ENCODE measurements around the gene PHACTR1. TPM values are rescaled to one million over a fixed set of nuclear protein-coding genes. Genes with fewer than 3 reads are reported as not detected.
A peak's percentile ranks its signal among the peaks of the same experiment; 100 is the strongest.

PHACTR1 gene
- total and polyA plus RNA-seq, 3 experiments from 2014 or later, result 0.04 to 0.38 (median 0.04) TPM

DNA sequence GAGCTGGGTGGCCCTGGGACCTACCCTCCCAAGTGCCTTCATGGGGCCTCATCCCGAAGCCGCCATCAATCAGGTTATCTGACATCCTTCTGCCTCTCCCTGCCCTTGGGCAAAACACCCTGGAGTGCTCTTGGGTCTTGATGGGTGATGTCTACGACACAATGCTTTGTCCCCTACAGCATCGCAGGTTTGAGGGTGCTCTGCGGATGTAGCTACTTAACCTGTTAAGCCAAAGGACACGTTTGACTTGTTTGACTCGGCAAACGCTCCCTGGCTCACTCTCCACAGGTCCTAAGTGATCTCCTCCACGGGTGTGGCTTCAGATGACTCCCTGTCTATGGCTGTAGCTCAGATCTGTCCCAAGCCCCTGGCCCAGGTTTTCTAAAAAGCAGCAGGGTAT, 576.2 kb downstream of the PHACTR1 start:
- no peak overlapping the region for H3K27ac ChIP-seq (ENCODE audit: low read depth, low read length)
- Mint-ChIP-seq H3K4me3 (no peak overlapping the region), H3K4me1 (peaks cover 0 to 5% (median 0%) of the 10 kb centered on the region in 3 donors), H3K36me3 (peaks cover 27 to 76% (median 30%) of the 10 kb centered on the region in 3 donors), H3K27ac (peak overlapping the region in 1 of 8 donors; percentile 44), H3K27me3 (no peaks in the 10 kb centered on the region), H3K9me3 (peaks cover 0 to 1% (median 0%) of the 10 kb centered on the region in 5 donors)
- no peaks in the 10 kb centered on the region for H3K9me3 ChIP-seq (ENCODE audit: low read length)
- no peaks in the 10 kb centered on the region for H3K27me3 ChIP-seq (ENCODE audit: insufficient read depth, low read length, poor library complexity, severe bottlenecking)
- peaks cover 11% of the 10 kb centered on the region for H3K36me3 ChIP-seq (ENCODE audit: insufficient read depth, low read length)
- POLR2A ChIA-PET, result no interaction called here
- CTCF ChIA-PET, result no interaction called here
- DNase-seq, result no peak
- no peak overlapping the region for H3K4me3 ChIP-seq (ENCODE audit: low read length)
- no peaks in the 10 kb centered on the region for H3K4me1 ChIP-seq (ENCODE audit: insufficient read depth, low read length)

GRCh38 chr6:13294499-13295069, 578.0 kb downstream of the PHACTR1 start:
- Mint-ChIP-seq H3K4me1 (peaks cover 0 to 5% (median 0%) of the 10 kb centered on the region in 3 donors), H3K9me3 (no peaks in the 10 kb centered on the region), H3K27ac (no peak overlapping the region), H3K36me3 (peaks cover 32 to 81% (median 41%) of the 10 kb centered on the region in 3 donors), H3K4me3 (no peak overlapping the region), H3K27me3 (no peaks in the 10 kb centered on the region)
- H3K27ac ChIP-seq (ENCODE audit: low read depth, low read length), result no peak overlapping the region
- CTCF ChIA-PET, result no interaction called here
- H3K36me3 ChIP-seq (ENCODE audit: insufficient read depth, low read length), result peaks cover 16% of the 10 kb centered on the region
- POLR2A ChIA-PET, result no interaction called here
- no peaks in the 10 kb centered on the region for H3K9me3 ChIP-seq (ENCODE audit: low read length)
- H3K4me3 ChIP-seq (ENCODE audit: low read length), result no peak overlapping the region
- no peak for DNase-seq
- no peaks in the 10 kb centered on the region for H3K27me3 ChIP-seq (ENCODE audit: insufficient read depth, low read length, poor library complexity, severe bottlenecking)
- H3K4me1 ChIP-seq (ENCODE audit: insufficient read depth, low read length), result no peaks in the 10 kb centered on the region

- Histone ChIP-seq H3K36me3 (ENCODE audit: insufficient read depth, low read length) (peaks cover 16% of the 10 kb centered on the region), H3K9me3 (ENCODE audit: low read length) (no peaks in the 10 kb centered on the region), H3K4me1 (ENCODE audit: insufficient read depth, low read length) (no peaks in the 10 kb centered on the region), H3K27me3 (ENCODE audit: insufficient read depth, low read length, poor library complexity, severe bottlenecking) (no peaks in the 10 kb centered on the region), H3K27ac (ENCODE audit: low read depth, low read length) (no peak overlapping the region), H3K4me3 (ENCODE audit: low read length) (no peak overlapping the region)
- H3K9me3 Mint-ChIP-seq, result no peaks in the 10 kb centered on the region
- POLR2A ChIA-PET, result no interaction called here
- no peak for DNase-seq
- CTCF ChIA-PET, result no interaction called here
- no peak overlapping the region for H3K27ac Mint-ChIP-seq
- H3K27me3 Mint-ChIP-seq, result no peaks in the 10 kb centered on the region
- H3K36me3 Mint-ChIP-seq, result peaks cover 26 to 83% (median 34%) of the 10 kb centered on the region in 3 donors
- H3K4me1 Mint-ChIP-seq, result no peaks in the 10 kb centered on the region
- no peak overlapping the region for H3K4me3 Mint-ChIP-seq
Observed at GRCh38 chr6:13295576-13295975, 579.0 kb downstream of the PHACTR1 start.

DNA sequence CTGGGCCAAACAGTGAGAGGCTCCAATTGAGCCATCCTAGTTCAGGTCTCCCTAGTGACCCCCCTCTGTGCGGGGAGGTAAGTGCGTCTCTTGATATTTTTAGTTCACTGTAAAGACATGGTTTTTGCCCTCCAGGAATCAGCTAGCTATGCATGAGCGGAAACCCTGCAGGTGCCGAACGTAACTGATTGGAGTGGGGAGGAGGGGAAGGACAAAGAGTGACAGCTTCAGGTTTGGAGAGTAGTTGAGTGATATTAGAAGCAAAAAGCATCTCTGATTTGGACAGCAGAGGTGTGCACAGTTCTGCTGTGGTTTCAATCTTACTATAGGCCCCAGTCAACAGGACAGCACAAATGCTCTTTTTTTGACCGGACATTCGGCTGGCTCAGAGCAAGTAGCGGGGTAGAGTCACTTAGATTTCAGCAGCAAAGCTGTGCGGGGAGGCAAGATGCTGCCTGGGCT, 580.0 kb downstream of the PHACTR1 start:
- no peaks in the 10 kb centered on the region for H3K27me3 ChIP-seq (ENCODE audit: insufficient read depth, low read length, poor library complexity, severe bottlenecking)
- H3K36me3 Mint-ChIP-seq, result peaks cover 27 to 91% (median 38%) of the 10 kb centered on the region in 3 donors
- H3K4me1 ChIP-seq (ENCODE audit: insufficient read depth, low read length), result no peaks in the 10 kb centered on the region
- no peak overlapping the region for H3K4me3 ChIP-seq (ENCODE audit: low read length)
- no peak for DNase-seq
- no peak overlapping the region for H3K27ac ChIP-seq (ENCODE audit: low read depth, low read length)
- POLR2A ChIA-PET, result no interaction called here
- no peaks in the 10 kb centered on the region for H3K9me3 Mint-ChIP-seq
- no peaks in the 10 kb centered on the region for H3K27me3 Mint-ChIP-seq
- H3K4me3 Mint-ChIP-seq, result no peak overlapping the region
- H3K27ac Mint-ChIP-seq, result no peak overlapping the region
- H3K4me1 Mint-ChIP-seq, result no peaks in the 10 kb centered on the region
- peaks cover 16% of the 10 kb centered on the region for H3K36me3 ChIP-seq (ENCODE audit: insufficient read depth, low read length)
- no peaks in the 10 kb centered on the region for H3K9me3 ChIP-seq (ENCODE audit: low read length)
- CTCF ChIA-PET, result interaction anchor here (1.0 kb wide), 1 partner anchor 89 kb away, joined by 3 read pairs; no protein-coding TSS in a partner anchor

- peaks cover 16% of the 10 kb centered on the region for H3K36me3 ChIP-seq (ENCODE audit: insufficient read depth, low read length)
- Mint-ChIP-seq H3K27me3 (no peaks in the 10 kb centered on the region), H3K4me1 (peaks cover under 1 to 2% (median 1%) of the 10 kb centered on the region in 3 donors), H3K9me3 (no peaks in the 10 kb centered on the region), H3K27ac (no peak overlapping the region), H3K4me3 (no peak overlapping the region), H3K36me3 (peaks cover 27 to 92% (median 38%) of the 10 kb centered on the region in 3 donors)
- no peak overlapping the region for H3K4me3 ChIP-seq (ENCODE audit: low read length)
- ChIA-PET CTCF (interaction anchor here (1.0 kb wide), 1 partner anchor 88 kb away, joined by 3 read pairs; no protein-coding TSS in a partner anchor), POLR2A (no interaction called here)
- DNase-seq, result no peak
- no peaks in the 10 kb centered on the region for H3K9me3 ChIP-seq (ENCODE audit: low read length)
- no peaks in the 10 kb centered on the region for H3K27me3 ChIP-seq (ENCODE audit: insufficient read depth, low read length, poor library complexity, severe bottlenecking)
- H3K4me1 ChIP-seq (ENCODE audit: insufficient read depth, low read length), result no peaks in the 10 kb centered on the region
- H3K27ac ChIP-seq (ENCODE audit: low read depth, low read length), result no peak overlapping the region
Observed at GRCh38 chr6:13297391-13297790, 580.8 kb downstream of the PHACTR1 start.

DNA sequence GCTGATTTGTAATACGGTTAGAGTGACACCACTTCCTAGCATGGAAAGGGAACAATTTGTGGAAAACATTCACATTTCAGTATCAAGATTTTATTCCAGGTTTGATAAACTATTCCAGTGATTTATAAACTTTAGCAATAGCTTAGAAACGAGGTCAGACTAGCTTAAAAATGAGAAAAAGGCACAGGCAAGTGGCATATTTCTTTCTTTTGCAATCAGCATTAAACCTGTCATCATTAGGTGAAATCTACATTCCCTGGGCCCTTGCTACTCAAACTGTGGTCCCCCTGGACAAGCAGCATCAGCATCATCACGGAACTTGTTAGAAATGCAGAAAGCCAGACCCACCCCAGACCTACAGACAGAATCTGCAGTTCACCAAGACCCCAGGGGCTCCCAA, 581.9 kb downstream of the PHACTR1 start:
- CTCF ChIA-PET, result no interaction called here
- no peak for DNase-seq
- H3K27ac Mint-ChIP-seq, result no peak overlapping the region
- Histone ChIP-seq H3K27me3 (ENCODE audit: insufficient read depth, low read length, poor library complexity, severe bottlenecking) (no peaks in the 10 kb centered on the region), H3K36me3 (ENCODE audit: insufficient read depth, low read length) (peaks cover 16% of the 10 kb centered on the region), H3K9me3 (ENCODE audit: low read length) (no peaks in the 10 kb centered on the region), H3K27ac (ENCODE audit: low read depth, low read length) (no peak overlapping the region), H3K4me3 (ENCODE audit: low read length) (no peak overlapping the region), H3K4me1 (ENCODE audit: insufficient read depth, low read length) (peaks cover 5% of the 10 kb centered on the region)
- no peaks in the 10 kb centered on the region for H3K9me3 Mint-ChIP-seq
- H3K4me3 Mint-ChIP-seq, result no peak overlapping the region
- H3K4me1 Mint-ChIP-seq, result peaks cover 11 to 12% (median 12%) of the 10 kb centered on the region in 3 donors
- no peaks in the 10 kb centered on the region for H3K27me3 Mint-ChIP-seq
- POLR2A ChIA-PET, result no interaction called here
- peaks cover 27 to 92% (median 37%) of the 10 kb centered on the region in 3 donors for H3K36me3 Mint-ChIP-seq

GRCh38 chr6:13299403-13299821, 582.8 kb downstream of the PHACTR1 start:
- ChIA-PET CTCF (no interaction called here), POLR2A (no interaction called here)
- no peak for DNase-seq
- Mint-ChIP-seq H3K4me3 (no peak overlapping the region), H3K27ac (no peak overlapping the region), H3K27me3 (no peaks in the 10 kb centered on the region), H3K36me3 (peaks cover 22 to 91% (median 34%) of the 10 kb centered on the region in 3 donors), H3K9me3 (no peaks in the 10 kb centered on the region), H3K4me1 (peaks cover 14 to 20% (median 20%) of the 10 kb centered on the region in 3 donors)
- no peaks in the 10 kb centered on the region for H3K9me3 ChIP-seq (ENCODE audit: low read length)
- H3K4me3 ChIP-seq (ENCODE audit: low read length), result no peak overlapping the region
- no peaks in the 10 kb centered on the region for H3K27me3 ChIP-seq (ENCODE audit: insufficient read depth, low read length, poor library complexity, severe bottlenecking)
- peaks cover 13% of the 10 kb centered on the region for H3K36me3 ChIP-seq (ENCODE audit: insufficient read depth, low read length)
- H3K27ac ChIP-seq (ENCODE audit: low read depth, low read length), result no peak overlapping the region
- H3K4me1 ChIP-seq (ENCODE audit: insufficient read depth, low read length), result peaks cover 6% of the 10 kb centered on the region

GRCh38 chr6:13299918-13300317, 583.4 kb downstream of the PHACTR1 start:
- ChIA-PET POLR2A (no interaction called here), CTCF (no interaction called here)
- Histone ChIP-seq H3K36me3 (ENCODE audit: insufficient read depth, low read length) (peaks cover 13% of the 10 kb centered on the region), H3K27me3 (ENCODE audit: insufficient read depth, low read length, poor library complexity, severe bottlenecking) (no peaks in the 10 kb centered on the region), H3K4me3 (ENCODE audit: low read length) (no peak overlapping the region), H3K27ac (ENCODE audit: low read depth, low read length) (no peak overlapping the region), H3K9me3 (ENCODE audit: low read length) (no peaks in the 10 kb centered on the region), H3K4me1 (ENCODE audit: insufficient read depth, low read length) (peaks cover 6% of the 10 kb centered on the region)
- H3K9me3 Mint-ChIP-seq, result no peaks in the 10 kb centered on the region
- no peaks in the 10 kb centered on the region for H3K27me3 Mint-ChIP-seq
- H3K36me3 Mint-ChIP-seq, result peaks cover 17 to 91% (median 31%) of the 10 kb centered on the region in 3 donors
- H3K4me1 Mint-ChIP-seq, result peaks cover 14 to 24% (median 23%) of the 10 kb centered on the region in 3 donors
- no peak overlapping the region for H3K27ac Mint-ChIP-seq
- no peak overlapping the region for H3K4me3 Mint-ChIP-seq
- no peak for DNase-seq

Data from CD8-positive, alpha-beta memory T cell (primary cell).